ENCODE measurements around the gene ZNF619.

ZNF619 gene

GRCh38 chr3:40465111-40465407, 11.9 kb upstream of the ZNF619 start:
- in situ Hi-C loops (cut with HindIII; ENCODE audit: low sequenced_read_pairs): no loop called here

- in situ Hi-C loops (cut with HindIII; ENCODE audit: low sequenced_read_pairs): no loop called here
These were observed 11.5 kb upstream of the ZNF619 start for GRCh38 chr3:40465456-40465855.

- in situ Hi-C loops (cut with HindIII; ENCODE audit: low sequenced_read_pairs): no loop called here
These were observed 8.9 kb upstream of the ZNF619 start for GRCh38 chr3:40468018-40468417.

GRCh38 chr3:40470701-40471100, 6.2 kb upstream of the ZNF619 start:
- in situ Hi-C loops (cut with HindIII; ENCODE audit: low sequenced_read_pairs): no loop called here

GRCh38 chr3:40477666-40478065, 744 bp downstream of the ZNF619 start:
- in situ Hi-C loops (cut with HindIII; ENCODE audit: low sequenced_read_pairs): no loop called here

- in situ Hi-C loops (cut with HindIII; ENCODE audit: low sequenced_read_pairs): no loop called here
These were observed 10.2 kb downstream of the ZNF619 start for GRCh38 chr3:40487172-40487571.

- in situ Hi-C loops (cut with HindIII; ENCODE audit: low sequenced_read_pairs): no loop called here
These were observed 14.0 kb downstream of the ZNF619 start for GRCh38 chr3:40490916-40491315.

GRCh38 chr3:40494698-40495097, 17.8 kb downstream of the ZNF619 start:
- in situ Hi-C loops (cut with HindIII; ENCODE audit: low sequenced_read_pairs): no loop called here

- in situ Hi-C loops (cut with HindIII; ENCODE audit: low sequenced_read_pairs): no loop called here
These were observed 20.4 kb downstream of the ZNF619 start for GRCh38 chr3:40497288-40497687.

- in situ Hi-C loops (cut with HindIII; ENCODE audit: low sequenced_read_pairs): no loop called here
These were observed 23.0 kb downstream of the ZNF619 start for GRCh38 chr3:40499952-40500351.

GRCh38 chr3:40502034-40502433, 25.1 kb downstream of the ZNF619 start:
- in situ Hi-C loops (cut with HindIII; ENCODE audit: low sequenced_read_pairs): no loop called here

- in situ Hi-C loops (cut with HindIII; ENCODE audit: low sequenced_read_pairs): no loop called here
These were observed 27.9 kb downstream of the ZNF619 start for GRCh38 chr3:40504636-40505430.

GRCh38 chr3:40505599-40506462, 28.9 kb downstream of the ZNF619 start, which contains the start of gene ZNF620:
ZNF620 (plus strand) TSS chr3:40506039; CDS start chr3:40506353, 314 bp downstream.
- in situ Hi-C loops (cut with HindIII; ENCODE audit: low sequenced_read_pairs): no loop called here

GRCh38 chr3:40511031-40511718, 34.3 kb downstream of the ZNF619 start:
- in situ Hi-C loops (cut with HindIII; ENCODE audit: low sequenced_read_pairs): no loop called here

GRCh38 chr3:40516201-40516600, 39.3 kb downstream of the ZNF619 start:
- in situ Hi-C loops (cut with HindIII; ENCODE audit: low sequenced_read_pairs): no loop called here

GRCh38 chr3:40518067-40518466, 41.1 kb downstream of the ZNF619 start:
- in situ Hi-C loops (cut with HindIII; ENCODE audit: low sequenced_read_pairs): no loop called here

- in situ Hi-C loops (cut with HindIII; ENCODE audit: low sequenced_read_pairs): no loop called here
These were observed 41.9 kb downstream of the ZNF619 start for GRCh38 chr3:40518848-40519247.

- in situ Hi-C loops (cut with HindIII; ENCODE audit: low sequenced_read_pairs): no loop called here
These were observed 44.3 kb downstream of the ZNF619 start for GRCh38 chr3:40521254-40521653.

- in situ Hi-C loops (cut with HindIII; ENCODE audit: low sequenced_read_pairs): no loop called here
These were observed 46.9 kb downstream of the ZNF619 start for GRCh38 chr3:40523781-40524180.

- in situ Hi-C loops (cut with HindIII; ENCODE audit: low sequenced_read_pairs): no loop called here
These were observed 47.3 kb downstream of the ZNF619 start for GRCh38 chr3:40524222-40524567.

GRCh38 chr3:40524568-40525285, 47.8 kb downstream of the ZNF619 start, which contains the start of gene ZNF621:
ZNF621 (plus strand) TSS chr3:40524960; CDS start chr3:40525841, 881 bp downstream.
- in situ Hi-C loops (cut with HindIII; ENCODE audit: low sequenced_read_pairs): no loop called here
